Measurements from ENCODE around the gene RASA3.

GRCh38 chr13:114105521-114106225 is 26.8 kb downstream of the RASA3 start:
- TF ChIP-seq MYC (IDR thresholded peaks at IDR 0.05; ENCODE audit: low read depth, low read length) (no peak), POLR2AphosphoS5 (IDR thresholded peaks at IDR 0.05; ENCODE audit: insufficient read depth, low read depth, low read length) (no peak), CTCF (IDR thresholded peaks at IDR 0.05; ENCODE audit: extremely low read depth in 1 of 2, insufficient read depth in 1 of 2, low read depth in 1 of 2, low read length in 2 of 2) (no peak)

Measured in endothelial cell of umbilical vein (primary cell).